GM10248 (cell line): ENCODE data around the gene DOHH.
A peak's percentile ranks its signal among the peaks of the same experiment; 100 is the strongest.

Source experiments
- CTCF ChIA-PET: fragments of 300-600 bp; sonication (Branson Sonifier 250); formaldehyde crosslinking; extraction: SDS; loops from one replicate; lab custom pipeline; 2021; ENCODE audit warnings: antibody characterized with exemption; lab: Yijun Ruan, JAX
- POLR2A ChIA-PET: fragments of 350-650 bp; sonication (Branson Sonifier 250); formaldehyde crosslinking; extraction: SDS; loops from one replicate; lab custom pipeline; 2020; ENCODE audit warnings: antibody characterized with exemption; lab: Yijun Ruan, JAX
- DNase-seq: peaks from one replicate; pipeline ENCODE4 v3.0.0; 2012; ENCODE audit errors: extremely low spot score
- TF ChIP-seq, protein P1 (sequence below): IDR thresholded peaks from 2 replicates; pipeline ENCODE4 v1.5.1; 2012; ENCODE audit warnings: mild to moderate bottlenecking, low read depth; ENCODE audit errors: extremely low read depth, missing control alignments, control extremely low read depth

The DOHH gene

DNA sequence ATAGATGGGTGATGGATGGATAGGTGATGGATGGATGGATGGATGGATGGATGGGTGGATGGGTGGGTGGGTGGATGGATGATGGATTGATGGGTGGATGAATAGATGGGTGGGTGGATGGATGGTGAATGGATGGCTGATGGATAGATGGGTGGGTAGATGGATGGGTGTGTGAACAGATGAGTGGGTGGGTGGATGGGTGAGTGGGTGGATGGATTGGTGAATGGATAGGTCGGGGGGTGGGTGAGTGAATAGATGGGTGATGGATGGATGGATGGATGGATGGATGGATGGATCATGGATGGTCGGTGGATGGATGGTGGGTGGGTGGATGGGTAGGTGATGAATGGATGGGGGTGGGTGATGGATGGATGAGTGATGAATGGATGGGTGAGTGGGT, 23.6 kb downstream of the DOHH start:
- TF ChIP-seq, protein P1, sequence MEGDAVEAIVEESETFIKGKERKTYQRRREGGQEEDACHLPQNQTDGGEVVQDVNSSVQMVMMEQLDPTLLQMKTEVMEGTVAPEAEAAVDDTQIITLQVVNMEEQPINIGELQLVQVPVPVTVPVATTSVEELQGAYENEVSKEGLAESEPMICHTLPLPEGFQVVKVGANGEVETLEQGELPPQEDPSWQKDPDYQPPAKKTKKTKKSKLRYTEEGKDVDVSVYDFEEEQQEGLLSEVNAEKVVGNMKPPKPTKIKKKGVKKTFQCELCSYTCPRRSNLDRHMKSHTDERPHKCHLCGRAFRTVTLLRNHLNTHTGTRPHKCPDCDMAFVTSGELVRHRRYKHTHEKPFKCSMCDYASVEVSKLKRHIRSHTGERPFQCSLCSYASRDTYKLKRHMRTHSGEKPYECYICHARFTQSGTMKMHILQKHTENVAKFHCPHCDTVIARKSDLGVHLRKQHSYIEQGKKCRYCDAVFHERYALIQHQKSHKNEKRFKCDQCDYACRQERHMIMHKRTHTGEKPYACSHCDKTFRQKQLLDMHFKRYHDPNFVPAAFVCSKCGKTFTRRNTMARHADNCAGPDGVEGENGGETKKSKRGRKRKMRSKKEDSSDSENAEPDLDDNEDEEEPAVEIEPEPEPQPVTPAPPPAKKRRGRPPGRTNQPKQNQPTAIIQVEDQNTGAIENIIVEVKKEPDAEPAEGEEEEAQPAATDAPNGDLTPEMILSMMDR, result no peak
- CTCF ChIA-PET, result no interaction called here
- POLR2A ChIA-PET, result no interaction called here
- no peak for DNase-seq

DNA sequence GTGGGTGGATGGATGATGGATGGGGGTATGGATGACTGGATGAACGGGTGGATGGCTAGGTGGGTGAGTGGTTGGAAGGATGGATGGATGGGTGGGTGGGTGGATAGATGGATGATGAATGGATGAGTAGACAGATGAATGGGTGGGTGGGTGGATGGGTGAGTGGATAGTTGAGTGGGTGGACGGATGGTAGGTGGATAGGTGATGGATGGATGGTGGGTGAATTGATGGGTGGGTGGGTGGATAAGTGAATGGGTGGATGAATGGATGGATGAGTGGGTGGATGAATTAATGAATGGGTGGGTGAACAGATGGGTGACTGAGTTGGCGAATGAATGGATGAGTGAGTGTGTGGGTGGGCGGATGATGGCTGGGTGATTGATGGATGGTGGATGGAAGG, 25.0 kb downstream of the DOHH start:
- ChIA-PET POLR2A (no interaction called here), CTCF (interaction anchor here (1.0 kb wide), 1 partner anchor 10 kb away, joined by 4 read pairs; no protein-coding TSS in a partner anchor)
- TF ChIP-seq, protein P1, result no peak
- no peak for DNase-seq

GRCh38 chr19:3474614-3475013, 25.9 kb downstream of the DOHH start:
- ChIA-PET CTCF (interaction anchor here (2.5 to 2.9 kb wide), 2 partner anchors 9 to 11 kb away, joined by 10 to 28 read pairs; partner anchors contain the start of gene SMIM44), POLR2A (interaction anchor here (0.6 kb wide), 1 partner anchor 765 kb away, joined by 11 read pairs; no protein-coding TSS in a partner anchor)
- TF ChIP-seq, protein P1, result no peak
- no peak for DNase-seq

DNA sequence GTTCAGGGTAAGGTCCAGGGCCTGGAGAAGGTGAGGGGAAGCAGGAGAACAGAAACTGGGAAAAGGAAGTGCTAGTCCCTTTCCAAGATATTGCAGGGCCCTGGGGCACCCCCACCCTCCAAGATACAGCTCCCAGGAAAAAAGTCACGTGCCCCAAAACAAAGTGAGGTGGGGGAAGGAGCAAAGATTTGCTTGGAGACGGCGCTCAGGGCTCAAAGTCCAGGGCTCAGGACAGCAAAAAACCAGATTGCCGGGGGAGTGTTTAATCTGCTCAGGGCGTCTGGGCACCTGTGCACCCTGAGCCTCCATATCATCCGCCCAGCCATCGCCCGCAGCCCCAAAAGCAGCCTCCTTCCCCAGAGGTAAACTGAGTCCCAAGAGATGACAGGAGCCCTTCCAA, 26.5 kb downstream of the DOHH start:
- POLR2A ChIA-PET, result no interaction called here
- TF ChIP-seq, protein P1, result no peak
- CTCF ChIA-PET, result interaction anchor here (1.5 to 2.9 kb wide), 5 partner anchors 9 to 171 kb away, joined by 3 to 28 read pairs (median 10); partner anchors contain the start of gene SMIM44
- DNase-seq, result no peak

DNA sequence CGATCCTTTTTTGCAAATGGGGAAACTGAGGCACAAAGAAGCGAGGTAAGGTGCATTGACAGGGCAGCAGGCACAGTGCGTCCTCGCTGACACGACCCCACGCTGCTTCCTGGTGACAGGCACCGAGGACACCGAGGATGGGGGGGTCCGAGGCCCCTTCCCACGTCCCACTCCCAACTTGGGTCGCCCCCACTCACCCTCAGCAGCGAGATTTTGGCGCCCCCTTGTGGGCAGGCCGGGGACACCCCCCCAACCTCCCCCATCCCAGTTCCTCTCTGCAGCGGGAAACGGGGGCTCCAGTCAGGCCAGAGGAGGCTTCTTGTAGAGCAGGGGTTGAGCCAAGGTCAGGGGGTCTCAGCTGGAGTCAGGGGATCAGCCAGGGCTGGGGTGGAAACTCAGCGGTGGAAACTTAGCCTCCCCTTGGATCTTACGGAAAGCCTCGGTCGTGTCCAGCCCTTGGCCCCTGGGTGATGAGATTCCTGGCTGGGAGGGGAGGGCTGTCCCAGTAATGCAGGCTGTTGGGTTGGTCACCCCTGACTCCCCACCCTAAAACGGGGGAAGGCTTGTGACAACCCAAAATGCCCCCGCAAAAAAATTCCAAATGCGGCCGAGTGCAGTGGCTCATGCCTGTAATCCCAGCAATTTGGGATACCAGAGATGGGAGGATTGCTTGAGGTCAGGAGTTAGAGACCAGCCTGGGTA, 28.4 kb downstream of the DOHH start:
- peak; percentile 62 for DNase-seq
- ChIA-PET POLR2A (no interaction called here), CTCF (interaction anchor here (0.5 to 2.9 kb wide), 29 partner anchors 8 to 232 kb away, joined by 3 to 28 read pairs (median 4); partner anchors contain the start of genes DOHH and SMIM44)
- TF ChIP-seq, protein P1, result peak; percentile 58

DNA sequence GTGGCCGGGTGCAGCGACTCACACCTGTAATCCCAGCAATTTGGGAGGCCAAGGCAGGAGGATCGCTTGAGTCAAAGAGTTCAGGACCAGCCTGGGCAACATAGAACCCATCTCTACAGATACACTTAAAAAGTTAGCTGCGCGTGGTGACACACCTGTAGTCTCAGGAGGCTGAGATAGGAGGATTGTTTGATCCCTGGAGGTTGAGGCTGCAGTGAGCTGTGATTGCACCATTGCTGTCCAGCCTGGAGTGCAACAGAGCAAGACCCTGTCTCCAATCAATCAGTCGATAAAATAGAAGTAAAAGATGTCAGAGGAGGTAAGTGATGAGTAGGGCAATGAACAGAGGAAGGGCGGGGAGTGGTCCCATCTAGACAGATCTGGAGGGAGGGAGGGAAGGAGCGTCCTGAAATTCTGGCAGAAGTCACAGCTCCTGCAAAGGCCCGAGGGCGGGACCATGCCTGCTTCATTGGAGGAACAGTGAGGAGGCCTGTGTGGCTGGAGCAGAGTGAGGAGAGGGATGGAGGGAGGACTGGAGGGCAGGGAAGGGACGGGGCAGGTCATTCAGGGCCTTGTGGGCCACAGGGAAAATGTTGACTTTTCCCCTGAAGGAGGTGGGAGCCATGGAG, 29.9 kb downstream of the DOHH start:
- TF ChIP-seq, protein P1, result no peak
- POLR2A ChIA-PET, result interaction anchor here (0.7 kb wide), 1 partner anchor 9 kb away, joined by 3 read pairs; no protein-coding TSS in a partner anchor
- CTCF ChIA-PET, result interaction anchor here (0.8 to 2.5 kb wide), 19 partner anchors 9 to 210 kb away, joined by 3 to 20 read pairs (median 4); no protein-coding TSS in a partner anchor
- no peak for DNase-seq
